Stimulated activated CD4-positive, alpha-beta T cell treated with anti-CD3 and anti-CD28 coated beads, Interleukin-1b, Interleukin-23, amount 100 ng/mL, for 24 hours (primary cell): Measurements from ENCODE around the gene UCN3.
"Not testable (repeated sequence)": the region's sequence is repeated elsewhere in the genome, so short reads cannot be mapped to it uniquely, and the experiment has no call there.

Experiments used
- DNase-seq, 4 experiments: peaks; one replicate each; pipeline ENCODE4 v3.0.0-alpha.2; 2020; ENCODE audit warnings: low read depth in 4 of 4, low spot score in 1 of 4

Gene UCN3

GRCh38 chr10:5404208-5405041 lies 39.7 kb downstream of the UCN3 start, which contains the start of gene TUBAL3:
TSS of gene TUBAL3 (minus strand) at chr10:5404828. CDS start at chr10:5404792, 36 bp downstream.
- DNase-seq = no peak

GRCh38 chr10:5406918-5407317 lies 42.2 kb downstream of the UCN3 start:
- no peak for DNase-seq

DNA sequence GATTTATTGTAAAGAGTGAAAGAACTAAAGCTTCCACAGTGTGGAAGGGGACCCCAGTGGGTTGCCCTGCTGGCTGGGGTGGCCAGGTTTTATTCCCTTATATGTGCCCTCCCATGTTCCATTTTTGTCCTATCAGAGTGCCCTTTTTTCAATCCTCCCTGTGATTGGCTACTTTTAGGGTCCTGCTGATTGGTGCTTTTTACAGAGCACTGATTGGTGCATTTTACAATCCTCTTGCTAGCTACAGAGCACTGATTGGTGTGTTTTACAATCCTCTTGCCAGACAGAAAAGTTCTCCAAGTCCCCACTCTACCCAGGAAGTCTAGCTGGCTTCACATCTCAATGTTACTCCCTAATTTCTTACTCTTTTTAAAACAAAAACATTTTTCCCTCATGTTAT lies 46.0 kb downstream of the UCN3 start:
- not testable (repeated sequence) for DNase-seq

- no peak for DNase-seq
These were observed 47.1 kb downstream of the UCN3 start for GRCh38 chr10:5411941-5412276.

DNA sequence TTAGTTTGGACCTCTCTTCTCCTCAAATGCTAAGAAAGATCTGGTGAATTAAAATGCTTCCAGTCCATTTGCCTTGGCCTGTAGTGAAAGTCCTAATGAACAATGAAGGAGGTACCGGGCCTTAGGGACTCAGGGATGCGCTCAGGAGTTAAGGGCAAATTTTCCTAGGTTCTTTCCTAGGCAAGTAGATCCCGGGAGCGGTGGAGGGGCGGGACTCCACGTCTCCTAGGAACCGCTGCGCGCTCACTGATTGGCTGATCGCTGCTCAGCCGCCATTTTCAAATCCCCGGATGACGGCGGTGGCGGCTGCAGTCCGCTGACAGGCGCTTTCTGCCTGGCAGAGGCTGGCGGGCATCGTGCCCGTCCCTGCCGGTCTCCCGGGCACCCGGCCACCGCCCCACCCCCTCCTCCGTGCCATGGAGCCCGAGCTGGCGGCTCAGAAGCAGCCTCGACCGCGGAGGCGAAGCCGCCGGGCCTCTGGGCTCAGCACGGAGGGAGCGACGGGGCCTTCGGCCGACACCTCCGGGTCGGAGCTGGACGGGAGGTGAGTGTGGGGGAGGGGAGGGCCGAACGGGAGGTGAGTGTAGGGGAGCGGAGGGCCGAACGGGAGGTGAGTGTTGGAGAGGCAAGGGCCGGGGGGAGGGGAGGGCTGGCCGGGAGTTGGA lies 47.6 kb downstream of the UCN3 start, which contains the start of gene NET1:
Gene NET1 (plus strand): TSS at position 281 of the 665 bp plus-strand sequence. CDS start 136 bp downstream, at position 417.
- DNase-seq = peak; percentile 38 to 64 (median 56)

DNA sequence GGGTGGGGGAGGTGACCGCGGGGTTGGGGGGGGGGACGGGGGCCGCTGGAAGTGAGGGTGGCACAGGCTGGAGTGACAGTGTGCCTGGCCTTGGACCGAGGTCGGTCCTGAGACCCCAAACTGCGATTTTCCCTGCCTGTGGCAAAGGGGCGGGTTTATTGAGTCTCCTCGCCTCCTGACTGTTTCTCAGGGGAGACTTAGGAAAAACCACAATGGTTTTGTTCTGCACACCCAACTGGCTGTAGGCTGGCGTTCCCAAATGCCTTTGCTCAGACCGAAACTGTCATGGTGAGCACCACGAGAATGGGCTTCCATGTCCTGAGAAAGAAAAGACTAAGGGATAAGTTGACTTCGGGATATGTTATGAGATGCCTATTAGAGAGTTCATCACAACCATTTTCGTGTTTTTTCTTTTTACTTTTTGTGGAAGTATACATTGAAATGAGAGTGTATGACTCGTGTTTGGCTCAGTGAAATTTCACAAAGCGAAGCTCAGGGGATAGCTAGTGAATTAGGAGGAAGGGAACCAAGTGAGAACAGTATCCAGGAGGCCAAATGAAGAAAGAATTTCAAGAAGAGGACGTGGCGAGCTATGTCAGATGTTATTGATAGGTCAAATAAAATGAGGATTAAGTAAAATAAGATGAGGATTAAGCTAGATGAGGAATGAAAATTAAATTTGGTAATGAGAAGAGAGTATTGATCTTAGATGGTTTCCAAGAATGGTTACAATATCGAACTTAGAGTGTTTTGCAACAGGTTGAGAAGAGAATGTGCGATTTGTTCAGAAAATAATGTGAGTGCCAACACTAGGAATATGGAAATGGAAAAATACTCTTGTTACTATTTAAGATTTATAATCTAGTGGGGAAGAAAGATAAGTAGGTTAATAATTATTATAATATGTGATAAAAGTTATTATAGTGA lies 48.5 kb downstream of the UCN3 start:
- DNase-seq = no peak

- no peak for DNase-seq
These were observed 52.2 kb downstream of the UCN3 start for GRCh38 chr10:5416981-5417380.

- DNase-seq = no peak
These were observed 53.8 kb downstream of the UCN3 start for GRCh38 chr10:5418584-5418983.

DNA sequence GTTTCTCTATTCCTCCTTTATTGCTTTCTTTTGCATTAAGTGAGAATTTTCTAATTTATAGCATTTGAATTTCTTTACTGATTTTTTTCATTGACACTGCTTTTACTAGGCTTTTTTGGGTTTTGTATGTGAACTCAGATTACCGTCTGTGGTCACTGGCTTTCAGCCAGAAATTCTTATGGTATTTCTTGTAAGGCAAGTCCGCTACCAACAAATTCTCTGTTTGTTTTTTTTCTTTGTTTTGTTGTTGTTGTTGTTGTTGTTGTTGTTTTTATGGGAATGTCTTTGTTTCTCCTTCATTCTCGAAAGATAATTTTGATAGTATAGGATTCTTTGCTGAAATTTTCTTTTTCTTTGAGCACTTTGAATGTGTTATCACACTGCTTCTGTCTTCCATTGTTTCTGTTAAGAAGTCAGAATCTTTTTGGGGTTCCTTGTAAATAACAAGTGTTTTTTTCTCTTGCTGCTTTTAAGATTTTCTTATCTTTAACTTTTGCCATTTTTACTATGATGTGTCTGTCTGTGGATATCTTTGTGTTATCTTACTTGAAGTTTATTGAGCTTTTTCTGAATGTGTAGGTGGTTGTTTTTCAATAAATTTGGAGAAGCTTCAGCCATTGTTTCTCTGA lies 54.8 kb downstream of the UCN3 start:
- no peak for DNase-seq

- DNase-seq = no peak
These were observed 59.0 kb downstream of the UCN3 start for GRCh38 chr10:5423771-5424170.
